GM13976 (cell line): Measurements from ENCODE around the gene ITGB3BP.
"Not testable (repeated sequence)": the region's sequence is repeated elsewhere in the genome, so short reads cannot be mapped to it uniquely, and the experiment has no call there.

Experiments used
- DNase-seq: peaks from one replicate; pipeline ENCODE4 v3.0.0; 2012; ENCODE audit warnings: low spot score
- in situ Hi-C: fragments of 300-500 bp; cut with MboI; formaldehyde crosslinking; loops from one replicate; pipeline ENCODE4 v1.12.0; 2022; ENCODE audit warnings: low sequenced_read_pairs, mixed read lengths, inconsistent platforms; ENCODE audit not compliant: unreplicated experiment
- TF ChIP-seq, protein P1 (sequence below): IDR thresholded peaks from 2 replicates; pipeline ENCODE4 v1.5.1; 2012; ENCODE audit warnings: borderline replicate concordance, mild to moderate bottlenecking; ENCODE audit not compliant: insufficient read depth; ENCODE audit errors: extremely low read depth, missing control alignments, control extremely low read depth

Gene ITGB3BP, protein sequence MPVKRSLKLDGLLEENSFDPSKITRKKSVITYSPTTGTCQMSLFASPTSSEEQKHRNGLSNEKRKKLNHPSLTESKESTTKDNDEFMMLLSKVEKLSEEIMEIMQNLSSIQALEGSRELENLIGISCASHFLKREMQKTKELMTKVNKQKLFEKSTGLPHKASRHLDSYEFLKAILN

DNA sequence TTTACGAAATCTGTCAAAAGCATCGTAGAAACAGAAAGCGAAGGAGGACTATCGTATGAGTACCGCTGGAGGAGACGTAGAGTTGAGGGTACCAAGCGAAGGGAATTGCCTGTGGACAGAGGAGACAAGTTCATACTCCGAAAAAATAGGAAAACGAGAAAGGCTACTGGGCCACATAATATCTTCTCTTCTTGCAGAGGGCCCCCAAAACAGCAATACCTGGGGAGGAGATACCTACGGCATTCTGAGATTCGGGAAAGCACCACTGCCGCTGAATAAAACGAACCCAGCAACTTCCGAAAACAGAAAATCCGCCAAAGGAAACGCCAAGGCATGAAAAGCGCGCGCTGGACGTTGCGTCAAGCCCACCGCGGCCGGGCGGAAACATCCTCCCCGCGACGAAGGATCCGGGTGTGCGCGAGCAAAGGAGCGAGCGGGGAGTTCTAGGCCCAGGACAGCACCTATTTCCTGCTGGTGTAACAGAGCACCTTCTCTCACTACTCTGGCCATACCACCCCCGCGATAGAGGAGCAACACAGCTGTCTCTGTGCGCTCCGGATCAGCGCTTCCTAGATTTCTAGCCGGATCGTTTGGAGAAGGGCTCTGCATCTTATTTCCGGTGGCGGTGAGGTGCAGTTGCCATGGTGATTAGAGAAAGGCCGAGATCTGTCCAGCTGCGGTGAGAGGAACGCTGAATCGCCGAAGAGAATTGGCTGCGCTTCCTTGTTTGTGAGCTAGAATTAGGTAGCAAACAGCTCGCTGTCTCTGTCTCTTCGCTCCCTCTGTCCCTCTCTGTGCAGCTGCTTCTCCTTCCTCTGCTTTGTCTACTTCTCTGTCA, at the start of gene ITGB3BP, which contains the start of gene EFCAB7:
Gene ITGB3BP, minus strand, starts transcription at position 335 of the 838 bp plus-strand sequence. Its CDS starts 92 bp downstream, at position 243.
Gene EFCAB7, plus strand, starts transcription at position 635 of the 838 bp plus-strand sequence. CDS start 2,048 bp downstream, outside the sequence.
- TF ChIP-seq, protein P1, sequence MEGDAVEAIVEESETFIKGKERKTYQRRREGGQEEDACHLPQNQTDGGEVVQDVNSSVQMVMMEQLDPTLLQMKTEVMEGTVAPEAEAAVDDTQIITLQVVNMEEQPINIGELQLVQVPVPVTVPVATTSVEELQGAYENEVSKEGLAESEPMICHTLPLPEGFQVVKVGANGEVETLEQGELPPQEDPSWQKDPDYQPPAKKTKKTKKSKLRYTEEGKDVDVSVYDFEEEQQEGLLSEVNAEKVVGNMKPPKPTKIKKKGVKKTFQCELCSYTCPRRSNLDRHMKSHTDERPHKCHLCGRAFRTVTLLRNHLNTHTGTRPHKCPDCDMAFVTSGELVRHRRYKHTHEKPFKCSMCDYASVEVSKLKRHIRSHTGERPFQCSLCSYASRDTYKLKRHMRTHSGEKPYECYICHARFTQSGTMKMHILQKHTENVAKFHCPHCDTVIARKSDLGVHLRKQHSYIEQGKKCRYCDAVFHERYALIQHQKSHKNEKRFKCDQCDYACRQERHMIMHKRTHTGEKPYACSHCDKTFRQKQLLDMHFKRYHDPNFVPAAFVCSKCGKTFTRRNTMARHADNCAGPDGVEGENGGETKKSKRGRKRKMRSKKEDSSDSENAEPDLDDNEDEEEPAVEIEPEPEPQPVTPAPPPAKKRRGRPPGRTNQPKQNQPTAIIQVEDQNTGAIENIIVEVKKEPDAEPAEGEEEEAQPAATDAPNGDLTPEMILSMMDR, result no peak
- in situ Hi-C loops, result no loop called here
- peak; percentile 77 for DNase-seq

DNA sequence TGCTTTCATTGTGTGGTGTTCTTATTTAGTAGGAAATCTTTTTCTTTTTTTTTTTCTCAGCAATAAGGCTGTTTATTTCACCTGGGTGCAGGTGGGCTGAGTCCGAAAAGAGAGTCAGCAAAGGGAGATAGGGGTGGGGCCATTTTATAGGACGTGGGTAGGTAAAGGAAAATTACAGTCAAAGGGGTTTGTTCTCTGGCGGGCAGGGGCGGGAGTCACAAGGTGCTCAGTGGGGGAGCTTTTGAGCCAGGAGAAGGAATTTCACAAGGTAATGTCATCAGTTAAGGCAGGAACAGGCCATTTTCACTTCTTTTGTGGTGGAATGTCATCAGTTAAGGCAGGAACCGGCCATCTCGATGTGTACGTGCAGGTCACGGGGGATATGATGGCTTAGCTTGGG, 49.7 kb upstream of the ITGB3BP start:
- DNase-seq, in situ Hi-C loops: not testable (repeated sequence)

DNA sequence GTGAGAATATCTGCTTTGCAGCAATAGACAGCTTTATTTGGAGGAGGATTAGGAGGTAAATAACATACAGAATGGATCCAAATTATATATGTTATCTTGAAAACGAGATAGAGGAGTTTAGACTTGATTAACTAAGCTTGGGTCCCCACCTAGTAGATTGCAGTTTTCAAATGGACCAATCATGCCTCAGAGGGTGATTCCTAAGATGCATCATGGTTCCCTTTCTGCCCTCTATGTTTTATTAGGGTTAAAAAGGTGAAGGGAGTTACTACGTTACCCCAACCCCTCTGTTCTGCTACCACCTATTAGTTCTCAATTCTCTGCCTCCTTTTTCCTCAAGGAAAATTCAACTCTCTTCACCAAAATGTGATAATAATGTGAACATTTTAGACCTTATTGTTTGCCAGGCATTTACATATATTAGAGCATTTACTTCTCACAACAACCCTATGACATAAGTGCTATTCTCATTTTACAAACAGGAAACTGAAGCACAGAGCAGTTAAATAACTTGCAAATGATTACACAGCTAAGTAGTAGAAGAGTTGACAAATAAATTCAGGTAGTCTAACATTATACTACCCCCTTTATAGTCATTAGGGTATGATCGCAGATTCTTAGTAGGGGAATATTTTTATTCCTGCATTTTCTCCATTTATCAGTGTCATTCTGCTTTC, 46.8 kb upstream of the ITGB3BP start:
- TF ChIP-seq, protein P1, result no peak
- DNase-seq, result no peak
- in situ Hi-C loops, result no loop called here

DNA sequence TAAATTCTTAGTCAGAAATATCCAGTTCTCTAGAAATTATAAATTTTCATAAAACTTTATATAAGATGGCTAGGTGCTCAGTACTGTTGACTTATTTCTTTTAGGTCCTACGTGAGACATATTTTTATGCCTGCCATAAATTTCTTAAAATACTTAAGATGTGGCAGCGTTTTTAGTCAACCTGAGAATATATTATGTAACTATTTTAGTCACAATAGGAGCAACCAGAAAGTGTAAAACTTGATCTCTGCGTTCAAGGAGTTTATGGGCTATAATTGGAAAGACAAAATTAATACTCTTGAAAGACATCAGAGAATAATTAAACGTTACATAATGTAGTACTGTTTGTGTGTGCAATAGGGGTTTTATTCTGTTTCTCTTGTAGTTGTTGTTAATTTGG, 46.0 kb upstream of the ITGB3BP start:
- DNase-seq, result no peak
- in situ Hi-C loops, result no loop called here
- TF ChIP-seq, protein P1, result no peak

DNA sequence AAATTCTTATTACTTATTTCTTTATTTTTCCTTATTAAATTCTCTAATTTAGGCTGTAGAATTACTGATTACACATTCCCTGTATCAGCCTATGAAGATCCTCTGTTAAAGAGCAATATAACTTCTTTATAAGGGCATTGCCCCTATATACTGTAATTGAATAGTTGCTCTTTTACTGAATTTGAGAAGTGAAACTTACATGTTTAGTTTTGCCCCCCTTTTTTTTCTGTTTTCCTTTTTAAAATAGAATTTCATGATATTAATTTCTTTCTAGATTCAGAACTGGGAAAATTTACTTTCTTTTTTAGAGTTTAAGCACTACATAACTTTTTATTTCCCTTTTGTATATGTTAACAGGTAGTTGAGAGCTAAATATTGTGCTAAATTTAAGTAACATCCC, 40.7 kb upstream of the ITGB3BP start:
- no peak for DNase-seq
- TF ChIP-seq, protein P1, result no peak
- in situ Hi-C loops, result no loop called here

DNA sequence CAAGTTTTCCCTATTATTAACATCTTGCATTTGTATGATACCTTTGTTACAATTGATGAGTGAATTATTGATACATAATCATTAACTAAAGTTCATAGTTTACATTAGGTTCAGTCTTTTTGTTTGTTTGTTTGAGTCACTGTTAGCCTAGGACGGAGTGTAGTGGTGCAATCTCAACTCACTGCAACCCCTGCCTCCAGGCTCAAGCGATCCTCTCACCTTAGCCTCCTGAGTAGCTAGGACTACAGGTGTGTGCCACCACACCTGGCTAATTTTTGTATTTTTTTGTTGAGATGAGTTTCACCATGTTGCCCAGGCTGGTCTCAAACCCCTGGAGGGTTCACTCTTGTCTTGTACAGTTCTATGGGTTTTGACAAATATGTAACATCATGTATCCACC, 36.3 kb upstream of the ITGB3BP start:
- TF ChIP-seq, protein P1, result no peak
- in situ Hi-C loops, result no loop called here
- no peak for DNase-seq
